GM10847 (cell line): ENCODE data around the gene OGFOD2.

ENCODE experiments used
- POLR2A ChIP-seq: IDR thresholded peaks from 2 replicates; pipeline ENCODE4 v1.6.1; 2011; ENCODE audit not compliant: insufficient read length; ENCODE audit errors: extremely low read depth

Gene OGFOD2

GRCh38 chr12:122965851-122966742 is 8.9 kb upstream of the OGFOD2 start, which contains the start of gene ABCB9:
Gene ABCB9, minus strand, starts transcription at chr12:122966463. Its CDS starts 6,228 bp downstream, at chr12:122960235.
- no peak for TF ChIP-seq POLR2A

DNA sequence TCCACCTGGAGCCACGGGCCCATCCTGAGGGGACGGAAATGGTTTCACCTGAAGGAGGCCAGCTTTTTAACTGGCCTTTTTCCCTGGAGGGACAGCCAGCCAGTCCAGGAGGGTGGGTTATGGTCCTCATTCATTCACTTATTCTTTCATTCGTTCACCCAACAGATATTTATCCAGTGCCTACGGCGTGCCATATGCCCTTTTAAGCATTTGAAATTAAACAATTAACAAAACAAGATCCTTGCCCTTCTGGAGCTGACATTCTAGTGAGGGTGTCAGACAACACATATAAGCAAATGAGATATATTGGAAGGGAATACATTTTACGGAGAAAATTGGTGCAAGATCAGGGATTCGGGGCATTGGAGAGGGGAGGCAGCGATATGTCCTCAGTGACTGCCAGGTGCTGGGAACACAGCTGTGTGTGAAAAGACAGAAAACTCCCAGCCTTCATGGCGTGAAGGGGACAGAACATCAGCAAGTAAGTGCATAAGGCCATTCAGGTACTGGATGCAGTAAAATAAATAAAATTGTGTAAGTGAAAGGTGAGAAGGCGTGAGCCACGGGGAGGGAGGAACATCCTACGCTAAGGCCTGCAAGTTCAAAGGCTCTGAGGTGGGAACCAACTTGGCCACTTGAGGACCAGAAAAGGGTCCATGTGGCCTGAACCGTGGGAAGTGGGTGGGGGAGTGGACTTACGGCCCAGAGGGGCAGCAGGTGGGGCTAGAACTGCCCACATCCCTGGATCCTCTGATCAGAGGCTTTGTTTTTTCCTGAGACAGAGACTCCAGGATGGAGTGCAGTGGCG is 8.1 kb upstream of the OGFOD2 start:
- no peak for TF ChIP-seq POLR2A

DNA sequence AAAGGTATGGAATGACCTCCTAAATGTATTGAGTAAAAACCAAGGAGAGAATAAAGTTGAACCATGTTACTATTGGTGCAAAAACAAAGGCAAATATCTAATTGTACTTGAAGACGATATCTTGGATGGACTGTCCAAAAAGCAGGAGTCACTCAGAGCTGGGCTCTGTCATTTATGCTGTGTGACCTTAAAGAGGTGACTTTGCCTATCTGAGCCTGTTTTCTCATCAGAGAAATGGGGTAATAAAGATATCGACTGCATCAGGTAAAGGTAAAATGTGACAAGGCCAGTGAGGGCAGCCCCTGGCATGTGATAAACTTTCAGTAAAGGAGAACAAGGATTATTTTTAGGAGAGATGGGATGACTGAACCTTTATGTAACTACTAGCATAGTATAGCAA is 6.9 kb upstream of the OGFOD2 start:
- TF ChIP-seq POLR2A: no peak

DNA sequence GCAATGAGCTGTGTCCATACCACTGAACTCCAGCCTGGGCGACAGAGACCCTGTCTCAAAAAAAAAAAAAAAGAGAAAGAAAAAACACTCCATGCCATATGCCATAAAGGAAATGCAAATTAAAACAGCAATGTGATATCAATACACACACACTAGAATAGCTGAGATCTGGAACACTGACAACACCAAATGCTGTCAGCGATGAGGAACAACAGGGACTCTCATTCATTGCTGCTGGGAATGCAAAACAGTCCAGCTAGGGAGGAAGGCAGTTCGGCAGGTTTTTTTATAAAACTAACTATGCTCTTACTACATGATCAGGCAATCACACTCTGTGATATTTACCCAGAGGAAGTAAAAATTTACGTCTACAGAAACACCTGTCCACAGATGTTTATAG is 5.4 kb upstream of the OGFOD2 start:
- no peak for TF ChIP-seq POLR2A

- peak; percentile 30 for TF ChIP-seq POLR2A
These were observed 661 bp upstream of the OGFOD2 start for GRCh38 chr12:122974274-122974891.

- no peak for TF ChIP-seq POLR2A
These were observed 975 bp downstream of the OGFOD2 start for GRCh38 chr12:122975790-122976647.

GRCh38 chr12:122976648-122976975 is 1.6 kb downstream of the OGFOD2 start:
- no peak for TF ChIP-seq POLR2A

- TF ChIP-seq POLR2A: no peak
These were observed 2.1 kb downstream of the OGFOD2 start for GRCh38 chr12:122977153-122977552.

GRCh38 chr12:122977655-122978392 is 2.8 kb downstream of the OGFOD2 start:
- no peak for TF ChIP-seq POLR2A

DNA sequence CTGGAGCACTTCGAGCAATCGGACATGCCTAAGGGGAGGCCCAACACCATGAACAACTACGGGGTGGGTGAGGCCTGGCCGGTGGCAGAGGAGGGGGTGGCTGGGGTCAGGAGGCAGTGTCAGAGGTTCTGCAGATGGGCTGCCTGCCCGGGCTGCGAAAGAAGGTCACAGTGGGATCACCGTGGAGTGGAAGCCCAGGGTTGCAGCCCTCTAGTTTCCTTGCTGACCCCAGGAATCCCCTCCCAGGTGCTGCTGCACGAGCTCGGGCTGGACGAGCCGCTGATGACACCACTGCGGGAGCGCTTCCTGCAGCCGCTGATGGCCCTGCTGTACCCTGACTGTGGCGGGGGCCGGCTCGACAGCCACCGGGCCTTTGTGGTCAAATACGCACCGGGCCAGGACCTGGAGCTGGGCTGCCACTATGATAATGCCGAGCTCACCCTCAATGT is 3.5 kb downstream of the OGFOD2 start:
- TF ChIP-seq POLR2A: no peak

GRCh38 chr12:122979001-122979907 is 4.2 kb downstream of the OGFOD2 start:
- no peak for TF ChIP-seq POLR2A

DNA sequence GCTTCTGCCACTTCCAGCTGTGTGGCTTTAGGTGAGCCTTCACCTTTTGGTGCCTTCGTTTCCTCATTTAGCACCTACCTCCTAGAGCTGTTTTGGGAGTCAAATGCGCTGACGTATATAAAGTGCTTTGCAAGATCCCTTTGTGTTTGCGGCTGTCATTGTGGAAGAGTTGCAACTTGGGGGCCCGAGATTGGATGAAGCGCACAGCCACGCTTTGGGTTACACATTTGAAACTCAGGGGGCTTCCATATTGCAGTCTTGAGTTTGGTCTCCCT is 4.8 kb downstream of the OGFOD2 start:
- TF ChIP-seq POLR2A: no peak

DNA sequence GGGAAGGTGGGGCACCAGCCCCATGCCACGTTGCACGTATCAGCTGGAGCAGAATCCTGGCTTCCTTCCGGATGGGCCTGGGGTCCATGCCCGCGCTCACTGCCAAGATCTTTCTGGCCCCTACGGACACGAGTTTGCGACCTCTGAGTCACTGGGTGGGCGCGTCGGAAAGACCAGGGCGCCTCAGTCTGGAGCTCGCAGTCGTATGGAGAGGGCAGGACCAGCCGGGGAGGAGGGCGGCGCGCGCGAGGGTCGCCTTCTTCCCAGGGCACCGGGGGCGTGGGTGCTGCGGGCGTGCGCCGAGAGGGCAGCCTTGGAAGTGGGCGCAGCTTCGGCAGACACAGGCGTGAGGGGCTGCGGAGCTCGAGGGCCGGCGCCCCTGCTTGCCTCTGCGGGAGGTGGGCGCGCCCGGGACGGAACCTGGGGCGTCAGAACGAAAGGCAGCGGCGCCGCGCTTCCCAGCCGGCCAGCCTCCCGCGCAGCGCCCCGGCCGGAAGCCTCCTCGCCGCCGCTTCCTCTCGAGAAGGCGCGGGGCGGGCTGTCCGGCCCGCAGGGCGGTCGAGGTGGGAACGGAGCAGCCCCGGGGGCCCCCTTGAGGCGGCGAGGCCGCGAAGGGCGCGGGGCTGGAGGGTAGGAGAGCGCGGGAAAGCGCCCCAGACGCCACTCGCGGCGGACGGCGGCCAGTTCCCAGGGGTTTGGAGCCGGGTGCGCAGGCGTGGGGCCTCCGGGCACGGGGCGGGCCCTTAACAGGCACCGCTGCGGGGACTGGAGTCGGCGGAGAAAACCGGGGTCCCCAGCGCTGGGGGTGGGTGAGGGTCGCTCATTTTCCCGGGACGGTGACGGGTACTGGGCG is 5.4 kb downstream of the OGFOD2 start, which contains the start of gene ARL6IP4:
Gene ARL6IP4 (plus strand): TSS at position 499 of the 853 bp plus-strand sequence. CDS start 459 bp downstream, outside the sequence.
- TF ChIP-seq POLR2A: peak; percentile 72
